ENCODE measurements around the gene OSER1.

Gene OSER1

DNA sequence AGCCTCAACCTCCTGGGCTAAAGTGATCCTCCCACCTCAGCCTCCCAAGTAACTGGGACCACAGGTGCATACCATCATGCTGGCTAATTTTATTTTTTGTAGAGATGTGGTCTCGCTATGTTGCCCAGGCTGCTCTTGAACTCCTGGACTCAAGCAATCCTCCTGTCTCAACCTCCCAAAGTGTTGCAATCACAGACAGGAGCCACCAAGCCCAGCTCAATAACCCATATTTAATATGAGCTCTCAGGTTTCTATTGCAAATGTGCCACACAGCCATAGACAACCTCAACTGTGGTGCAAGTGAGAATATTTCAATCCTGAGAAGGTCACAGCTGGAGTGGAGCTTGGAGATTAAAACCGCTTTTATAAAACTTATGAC lies 38.0 kb downstream of the OSER1 start:
- no peak for DNase-seq

DNA sequence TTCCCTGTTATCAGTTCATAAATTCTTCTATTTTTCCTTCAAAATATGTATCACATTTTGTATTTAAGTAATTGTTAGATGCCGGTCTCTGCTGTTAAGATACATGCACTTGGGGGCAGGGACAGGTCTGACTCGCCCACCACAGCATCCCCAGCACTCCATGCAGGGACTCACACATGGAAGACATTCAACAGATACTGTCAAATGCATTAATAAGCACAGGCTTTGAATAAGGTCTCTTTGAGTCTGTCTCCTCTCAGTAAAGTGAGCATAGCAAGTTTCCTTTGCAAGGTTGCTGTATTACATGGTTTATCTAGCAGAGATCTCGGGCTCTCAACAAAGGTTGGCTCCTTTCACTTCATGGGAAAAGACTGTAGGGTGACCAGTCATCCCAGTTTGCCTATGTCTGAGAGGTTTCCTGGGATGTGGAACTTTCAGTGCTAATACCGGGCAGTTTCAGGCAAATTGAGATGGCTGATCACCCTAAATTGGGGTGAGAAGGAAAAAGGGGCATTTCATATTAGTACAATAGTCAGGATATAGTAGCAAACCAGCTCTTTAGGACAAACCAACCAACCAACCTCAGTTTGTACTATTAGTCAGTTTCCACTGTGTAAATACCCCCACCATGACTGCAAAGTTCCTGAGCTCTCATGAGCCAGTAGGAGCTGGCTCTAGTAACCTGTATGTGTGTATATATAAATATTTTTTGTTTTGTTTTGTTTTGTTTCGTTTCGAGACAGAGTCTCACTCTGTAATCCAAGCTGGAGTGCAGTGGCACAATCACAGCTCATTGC lies 38.6 kb downstream of the OSER1 start:
- DNase-seq: no peak

DNA sequence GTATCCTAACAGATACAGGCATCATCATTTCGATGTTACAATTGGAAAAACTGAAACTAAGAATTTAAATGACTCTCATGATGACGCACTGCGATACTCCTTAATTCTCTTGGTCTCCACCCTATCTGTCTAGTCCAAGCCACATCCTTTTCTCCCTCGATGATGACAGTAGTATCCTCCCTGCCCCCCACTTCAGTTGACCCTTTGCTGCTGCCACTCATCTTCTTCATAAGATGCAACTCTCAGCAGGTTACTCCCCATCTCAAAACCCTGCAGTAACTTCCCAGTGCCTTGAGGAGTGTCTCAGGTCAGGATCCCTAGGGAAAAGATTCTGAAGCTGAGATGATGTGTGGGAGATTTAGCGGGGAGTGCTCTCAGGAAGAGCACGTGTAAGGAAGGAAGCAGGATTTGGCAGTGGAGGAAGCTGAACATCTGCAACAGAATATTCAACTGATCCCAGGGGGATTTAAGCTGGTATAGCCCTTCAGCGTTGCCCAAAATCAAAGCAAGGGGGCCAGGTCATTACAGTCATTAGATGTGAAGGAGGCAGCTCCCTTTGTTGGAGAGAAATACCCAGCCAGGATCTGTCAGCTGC lies 39.7 kb downstream of the OSER1 start:
- no peak for DNase-seq

DNA sequence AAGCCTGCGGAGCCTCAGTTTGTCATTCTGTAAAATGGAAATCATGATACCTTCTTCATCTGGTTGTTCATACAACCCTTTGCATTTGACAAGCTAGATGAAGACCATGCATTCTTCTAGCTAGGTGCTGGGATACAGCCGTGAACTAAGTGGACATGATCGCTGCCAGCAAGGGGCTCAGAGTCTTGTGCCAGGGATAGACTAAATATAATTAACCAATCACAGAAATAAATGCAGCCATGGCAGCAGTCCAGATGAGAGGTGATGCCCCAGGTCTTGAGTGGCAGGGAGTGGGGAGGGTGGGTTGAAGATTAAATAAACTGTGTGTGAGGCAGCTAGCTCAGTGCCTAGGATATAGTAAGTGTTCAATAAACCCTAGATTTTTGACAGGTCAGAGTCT lies 42.8 kb downstream of the OSER1 start:
- DNase-seq: no peak

DNA sequence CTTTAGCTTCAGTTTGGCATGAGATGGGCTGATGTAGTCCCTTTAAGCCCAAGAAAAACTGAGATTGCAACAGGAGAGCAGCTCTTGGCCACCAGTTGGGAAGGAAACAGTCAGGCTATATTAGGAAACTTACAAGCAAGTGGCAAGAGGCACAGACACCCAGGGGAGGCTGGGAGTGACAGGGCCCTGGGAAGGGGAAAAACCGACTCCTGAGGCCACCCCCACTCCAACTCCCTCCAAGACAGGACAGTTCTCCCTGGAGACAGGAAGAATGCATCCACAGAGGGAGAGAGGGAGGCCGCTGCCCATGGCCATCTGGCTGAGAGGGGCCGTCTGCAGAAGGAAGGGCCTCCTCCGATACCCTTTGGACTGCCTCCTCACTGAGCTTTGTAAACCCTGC lies 44.1 kb downstream of the OSER1 start:
- no peak for DNase-seq

DNA sequence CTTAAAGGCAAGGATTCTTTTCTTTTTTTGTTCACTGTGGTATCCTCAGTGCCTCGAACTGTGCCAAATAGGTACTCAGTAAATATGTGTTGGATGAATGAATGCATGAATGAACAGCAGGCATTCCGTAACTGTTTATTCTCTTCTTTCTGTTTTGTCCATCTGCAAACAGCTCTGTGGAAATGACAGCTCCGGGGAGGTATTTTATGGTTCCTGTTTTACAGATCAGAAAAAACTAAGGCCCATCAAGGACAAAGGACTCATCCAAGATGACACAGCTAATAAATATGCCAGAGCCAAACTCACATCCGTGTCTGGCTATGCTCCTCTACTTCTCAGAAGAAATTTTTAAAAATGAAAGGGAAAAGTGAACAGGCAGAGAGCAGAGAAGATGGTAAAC lies 44.6 kb downstream of the OSER1 start:
- no peak for DNase-seq

DNA sequence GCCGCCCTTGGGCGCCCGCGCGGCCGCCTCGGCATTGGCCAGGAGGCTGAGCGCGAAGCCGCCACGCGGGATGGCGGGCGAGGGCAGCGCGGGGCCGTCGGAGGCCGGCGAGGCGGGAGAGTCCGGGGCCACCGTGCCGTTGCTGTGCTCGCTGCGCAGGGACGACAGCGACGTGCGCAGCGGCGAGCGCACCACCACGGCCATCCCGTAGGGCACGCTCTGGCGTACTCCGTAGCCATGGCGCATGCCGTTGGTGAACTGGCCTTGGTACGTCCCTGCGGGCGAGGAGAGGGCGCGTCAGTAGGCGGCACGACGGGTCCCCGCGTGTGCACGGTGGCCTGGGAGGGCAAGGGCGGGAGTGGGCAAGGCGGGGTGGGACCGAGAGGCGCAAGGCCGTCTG lies 50.4 kb downstream of the OSER1 start:
- no peak for DNase-seq

DNA sequence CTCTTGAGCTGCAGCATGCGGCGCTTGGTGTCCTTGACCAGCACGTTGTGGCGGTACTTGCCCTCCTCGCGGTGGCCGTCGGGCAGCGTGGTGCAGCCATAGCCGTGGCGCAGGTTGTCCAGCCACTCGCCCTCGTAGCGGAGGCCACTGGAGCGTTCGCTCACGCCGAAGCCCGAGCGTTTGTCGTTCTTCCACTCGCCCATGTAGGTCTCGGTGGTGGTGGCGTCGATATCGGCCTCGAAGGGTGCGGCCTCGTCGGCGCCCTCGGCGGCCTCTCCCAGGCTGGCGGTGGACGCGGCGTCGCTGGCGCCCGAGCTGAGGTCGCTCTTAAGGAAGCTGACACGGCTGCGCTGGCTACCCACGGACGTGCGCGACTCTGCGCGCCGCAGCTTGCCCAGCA lies 50.9 kb downstream of the OSER1 start:
- no peak for DNase-seq

DNA sequence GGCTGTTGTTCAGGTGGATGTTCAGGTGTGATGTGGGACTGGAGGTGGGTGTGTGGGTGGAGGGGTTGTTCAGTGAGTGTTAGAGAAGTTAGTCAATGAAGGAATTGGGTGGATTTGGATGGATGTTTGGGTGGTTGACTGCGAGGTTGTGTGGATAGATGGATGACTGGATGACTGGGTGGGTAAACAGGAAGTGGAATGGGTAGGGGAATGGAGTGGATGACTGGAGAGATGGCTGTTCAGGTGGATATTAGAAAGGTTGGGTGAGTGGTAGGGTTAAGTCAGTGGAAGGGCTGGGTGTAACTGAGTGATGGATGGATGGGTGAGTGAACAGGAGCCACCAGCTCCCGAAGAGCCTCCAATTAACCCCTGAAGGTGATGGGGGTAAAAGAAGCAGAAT lies 51.4 kb downstream of the OSER1 start:
- DNase-seq: no peak

DNA sequence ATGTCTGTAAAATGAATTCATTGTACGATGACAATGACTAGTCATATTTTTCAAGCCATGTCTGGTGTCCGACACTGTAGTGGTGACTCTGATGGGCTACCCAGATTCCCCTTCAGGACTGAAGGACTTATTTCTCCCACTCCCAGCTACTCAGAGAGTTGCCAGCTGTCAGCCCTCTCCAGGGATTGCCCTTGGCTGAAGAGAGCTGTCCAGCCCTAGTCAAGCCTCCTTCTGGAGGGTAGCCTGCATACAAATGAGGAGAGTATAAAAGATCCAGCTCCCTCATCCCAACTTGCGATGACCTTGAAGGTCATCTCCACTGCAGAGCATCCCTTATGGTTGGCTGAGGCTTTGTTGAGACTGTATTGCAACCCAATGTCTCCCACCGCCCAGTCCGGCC lies 53.5 kb downstream of the OSER1 start:
- no peak for DNase-seq

DNA sequence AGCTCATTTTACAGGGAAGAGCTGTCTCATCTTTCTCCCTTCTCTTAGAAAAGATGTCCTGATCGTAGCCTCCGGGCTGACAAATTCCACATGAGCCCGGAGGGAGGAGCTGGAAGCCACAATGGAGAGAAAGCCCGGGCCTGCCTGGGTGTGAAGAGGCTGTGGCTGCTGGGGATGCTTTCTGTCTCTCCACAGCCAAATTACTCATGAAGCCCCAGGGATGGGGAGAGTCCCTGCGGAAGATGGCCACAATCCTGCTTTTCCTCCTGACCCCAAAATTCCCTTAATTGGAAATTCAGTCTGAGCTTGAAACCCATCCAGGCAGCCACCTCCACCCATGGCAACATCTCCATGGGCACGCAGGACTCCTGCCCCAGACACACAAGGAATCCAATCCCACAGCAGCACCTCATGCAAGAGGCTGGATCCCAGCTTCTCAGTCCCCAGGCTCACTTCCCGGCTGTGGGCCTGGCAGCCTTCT lies 56.0 kb downstream of the OSER1 start:
- DNase-seq: no peak

DNA sequence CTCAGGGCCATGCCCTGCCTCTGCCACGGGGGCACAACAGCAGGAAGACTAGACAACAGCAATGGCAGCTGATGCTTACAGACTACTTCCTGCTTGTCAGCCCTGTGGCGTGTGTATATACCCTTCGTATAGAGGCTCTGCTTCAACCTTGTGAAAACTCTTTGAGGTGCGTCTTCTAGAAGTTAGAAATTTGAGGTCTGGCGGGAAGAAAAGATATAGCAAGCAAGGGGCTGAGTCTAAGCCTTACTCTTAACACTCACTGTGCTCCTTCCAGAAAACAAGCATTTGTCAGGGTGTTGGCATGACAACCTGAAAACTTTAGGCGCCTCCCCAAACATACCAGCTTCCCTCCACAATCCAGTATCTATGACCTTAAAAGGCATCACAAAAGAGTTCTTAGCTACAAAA lies 56.9 kb downstream of the OSER1 start:
- DNase-seq: no peak

DNA sequence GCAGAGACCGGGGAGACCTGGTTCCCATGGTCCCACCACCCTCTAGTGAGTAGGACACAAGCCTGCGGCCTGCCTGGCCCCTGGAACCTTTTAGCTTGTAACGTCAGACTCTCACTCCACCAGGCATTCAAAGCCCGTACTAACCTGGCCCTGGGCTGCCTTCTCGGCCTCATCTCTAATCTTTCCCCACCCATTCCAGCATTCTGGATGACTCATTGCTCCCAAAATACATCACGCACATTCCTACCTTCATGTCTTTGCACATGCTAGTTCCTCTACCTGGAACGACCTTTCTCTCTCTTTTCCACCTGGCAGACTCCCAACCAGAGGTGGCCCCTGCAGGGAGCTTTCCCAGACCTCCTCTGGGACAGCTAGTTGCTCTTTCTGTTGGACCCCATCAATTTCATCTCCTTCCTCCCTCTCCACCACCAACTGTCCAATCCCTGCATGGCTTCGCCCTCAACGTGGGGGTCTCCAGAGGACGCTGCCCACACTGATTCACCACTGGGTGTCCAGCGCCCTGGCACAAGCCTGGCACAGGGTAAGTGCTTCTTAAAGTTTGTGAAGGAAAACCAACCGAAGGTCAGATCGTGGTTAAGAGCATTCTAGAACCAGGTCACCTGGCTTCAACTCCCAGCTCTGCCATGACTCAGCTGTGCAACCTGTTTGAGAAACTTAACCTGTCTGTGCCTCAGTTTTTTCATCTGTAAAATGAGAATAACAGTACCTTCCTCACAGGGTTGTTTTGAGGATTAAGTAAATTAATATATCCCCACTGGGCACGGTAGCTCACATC lies 58.8 kb downstream of the OSER1 start:
- no peak for DNase-seq

DNA sequence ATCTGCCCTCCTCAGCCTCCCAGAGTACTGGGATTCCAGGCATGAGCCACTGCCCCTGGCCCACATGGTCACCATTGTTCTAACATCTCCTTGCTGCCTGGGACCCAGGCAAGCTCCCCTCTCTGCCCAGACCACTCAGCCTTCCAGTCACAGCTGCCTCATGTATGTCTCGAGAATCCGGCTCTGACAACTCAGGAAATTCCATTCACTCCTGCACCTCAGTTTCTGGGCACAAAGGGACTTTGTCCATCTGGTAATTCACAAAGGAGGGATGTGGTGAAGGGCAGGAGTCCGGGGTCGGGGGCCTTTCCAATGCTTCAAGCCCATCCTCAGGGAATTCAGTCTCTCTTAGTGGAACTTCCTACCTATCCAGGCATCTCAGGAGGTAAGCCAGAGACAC lies 64.3 kb downstream of the OSER1 start:
- no peak for DNase-seq

All from RPMI8226 (cell line).